Measurements from ENCODE around the gene KDM2B.

Gene KDM2B

DNA sequence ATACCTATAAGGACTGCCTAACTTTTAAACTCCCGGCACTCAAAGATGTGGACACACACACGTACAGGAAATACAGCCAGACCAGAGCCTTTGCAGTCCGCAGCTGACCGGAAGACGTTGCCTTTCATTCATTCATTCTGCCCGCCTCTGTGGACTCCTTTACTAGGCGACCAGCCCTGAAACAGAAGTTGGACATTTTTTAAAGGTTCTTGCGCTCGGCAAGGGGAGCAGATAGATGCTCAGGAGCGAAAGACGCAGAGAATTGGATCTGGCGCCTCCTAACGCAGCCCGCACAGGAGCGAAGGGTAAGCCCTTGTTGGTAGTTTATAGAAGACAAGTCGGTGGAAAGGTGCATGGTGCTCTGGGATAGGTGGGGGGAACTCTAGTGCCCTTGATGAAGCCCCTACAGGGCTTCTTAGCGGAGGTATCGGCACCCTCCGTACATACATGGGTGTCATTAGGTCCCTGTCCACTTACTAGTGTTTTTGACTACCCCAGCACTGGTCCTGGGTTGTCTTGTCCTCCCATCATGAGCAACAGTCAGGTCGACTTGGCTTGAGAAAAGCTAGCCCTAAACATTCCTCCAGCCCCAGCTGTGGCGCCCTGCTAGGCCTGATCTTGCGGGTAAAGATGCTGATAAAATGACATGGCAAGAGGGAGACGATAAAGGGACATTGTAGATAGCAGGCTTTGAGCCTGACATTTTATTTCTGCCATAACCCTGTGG, at the start of gene KDM2B:
Gene KDM2B (minus strand): TSS at position 65 of the 727 bp plus-strand sequence. CDS start 112 bp downstream, outside the sequence.
- no peak for TF ChIP-seq GATA2 (IDR thresholded peaks at IDR 0.05; ENCODE audit: low read depth, low read length)
- TF ChIP-seq GATA3 (IDR thresholded peaks at IDR 0.05; ENCODE audit: low read depth, low read length), result no peak

DNA sequence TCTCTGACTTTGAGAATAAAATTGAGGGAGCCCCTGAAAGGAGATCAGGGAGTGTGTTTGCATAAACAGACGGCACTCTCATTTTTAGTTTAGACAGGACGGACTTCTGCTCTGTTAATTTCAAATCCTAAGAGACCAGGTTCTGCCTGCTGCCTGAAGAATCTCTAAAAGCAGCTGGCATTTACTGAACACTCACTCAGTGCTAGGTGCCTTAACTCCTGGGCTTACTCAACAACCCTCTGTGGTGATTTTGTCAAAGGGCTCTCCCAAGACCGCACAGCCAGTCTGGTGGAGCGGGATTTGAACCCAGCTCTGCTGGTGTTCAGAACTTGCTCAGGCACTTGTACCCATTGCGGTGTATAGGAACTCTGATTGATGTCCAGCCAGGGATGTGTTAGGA, 47.7 kb upstream of the KDM2B start:
- TF ChIP-seq GATA3 (IDR thresholded peaks at IDR 0.05; ENCODE audit: low read depth, low read length) (no peak), GATA2 (IDR thresholded peaks at IDR 0.05; ENCODE audit: low read depth, low read length) (no peak)

DNA sequence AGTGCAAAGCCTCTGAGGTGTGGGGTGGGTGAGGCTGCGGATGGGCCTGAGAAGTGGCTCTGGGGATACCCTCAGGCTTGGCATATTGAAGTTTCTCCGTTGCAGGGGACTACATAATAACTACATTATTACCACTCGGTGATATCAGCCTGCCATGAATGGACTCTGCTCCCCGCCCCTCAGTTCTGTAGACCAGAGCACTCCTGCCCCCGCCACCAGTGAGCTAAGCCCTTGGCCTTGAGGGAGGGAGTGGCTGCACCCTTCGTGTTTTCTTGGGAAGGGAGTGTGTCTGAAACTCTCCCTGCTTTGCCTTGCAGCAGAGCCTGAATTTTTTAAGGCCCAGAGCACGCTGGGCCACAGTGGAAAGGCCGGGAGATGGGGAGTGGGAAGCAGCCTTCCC, 47.2 kb upstream of the KDM2B start:
- TF ChIP-seq GATA3 (IDR thresholded peaks at IDR 0.05; ENCODE audit: low read depth, low read length), result no peak
- no peak for TF ChIP-seq GATA2 (IDR thresholded peaks at IDR 0.05; ENCODE audit: low read depth, low read length)

DNA sequence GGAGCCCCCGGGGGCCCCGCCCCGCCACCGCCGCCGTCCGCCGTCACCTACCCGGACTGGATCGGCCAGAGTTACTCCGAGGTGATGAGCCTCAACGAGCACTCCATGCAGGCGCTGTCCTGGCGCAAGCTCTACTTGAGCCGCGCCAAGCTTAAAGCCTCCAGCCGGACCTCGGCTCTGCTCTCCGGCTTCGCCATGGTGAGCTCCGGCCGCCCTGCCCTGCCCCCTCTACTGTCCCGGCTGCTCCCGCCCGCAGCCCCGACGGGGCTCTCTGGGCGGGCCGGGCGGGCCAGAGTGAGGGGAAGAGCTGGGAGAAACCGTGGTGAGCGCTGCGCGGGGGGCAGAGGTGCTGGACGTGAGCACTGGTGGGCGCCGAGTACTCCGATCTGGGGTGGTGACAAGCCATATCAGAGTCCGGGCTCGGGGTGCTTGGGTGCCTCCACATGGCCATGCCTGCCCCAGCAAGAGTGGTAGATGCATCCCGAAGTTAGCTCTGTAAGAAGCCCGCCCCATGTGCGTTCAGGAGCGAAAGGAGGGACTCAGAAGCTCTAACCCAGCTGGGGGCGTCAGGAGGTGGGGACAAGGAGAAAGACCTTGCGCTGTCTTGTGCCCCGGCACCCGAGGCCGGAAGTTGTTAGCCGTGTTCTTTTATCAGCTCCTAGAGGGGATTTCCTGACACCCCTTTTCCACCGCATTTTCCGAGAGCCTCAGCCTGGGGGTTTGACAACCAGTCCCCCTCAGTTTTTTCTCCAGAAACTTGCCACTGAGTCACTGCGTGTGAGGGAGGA, 46.2 kb upstream of the KDM2B start:
- TF ChIP-seq GATA3 (IDR thresholded peaks at IDR 0.05; ENCODE audit: low read depth, low read length), result no peak
- TF ChIP-seq GATA2 (IDR thresholded peaks at IDR 0.05; ENCODE audit: low read depth, low read length), result 0 out of 2 replicates have a peak, but pooled peaks have one; percentile 10

DNA sequence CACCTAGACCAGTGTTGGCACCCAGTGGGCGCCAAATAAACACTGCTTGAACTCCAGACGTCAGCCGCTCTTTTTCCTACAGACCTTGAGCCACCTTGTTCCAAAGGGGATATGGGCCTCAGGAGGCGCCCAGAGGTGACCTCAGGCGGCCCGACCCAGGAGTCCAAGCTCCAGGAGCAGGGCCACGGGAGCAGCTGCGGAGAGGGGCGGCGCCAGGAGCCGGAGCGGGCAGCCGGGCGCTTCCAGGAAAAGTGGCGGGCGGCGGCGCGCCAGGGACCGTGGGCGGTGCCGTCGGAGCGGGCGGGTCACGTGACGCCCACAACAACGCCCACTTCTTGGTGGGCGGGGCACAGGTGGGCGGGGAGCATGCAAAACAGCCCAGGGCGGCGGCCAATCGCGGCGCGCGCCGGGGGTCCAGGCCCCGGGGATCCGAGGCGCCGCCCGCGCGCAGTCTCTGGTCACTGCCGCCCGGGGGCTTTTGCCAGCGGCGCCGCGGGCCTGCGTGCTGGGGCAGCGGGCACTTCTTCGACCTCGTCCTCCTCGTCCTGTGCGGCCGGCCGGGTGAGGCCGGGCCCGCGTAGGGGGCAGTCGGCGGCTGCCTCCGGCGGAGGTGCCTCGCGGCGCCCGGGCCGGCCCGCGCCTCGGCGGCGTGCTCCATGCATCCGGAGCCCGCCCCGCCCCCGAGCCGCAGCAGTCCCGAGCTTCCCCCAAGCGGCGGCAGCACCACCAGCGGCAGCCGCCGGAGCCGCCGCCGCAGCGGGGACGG, 45.4 kb upstream of the KDM2B start, which contains the start of gene ORAI1:
Gene ORAI1 (plus strand): TSS at position 444 of the 766 bp plus-strand sequence.
- no peak for TF ChIP-seq GATA2 (IDR thresholded peaks at IDR 0.05; ENCODE audit: low read depth, low read length)
- no peak for TF ChIP-seq GATA3 (IDR thresholded peaks at IDR 0.05; ENCODE audit: low read depth, low read length)

DNA sequence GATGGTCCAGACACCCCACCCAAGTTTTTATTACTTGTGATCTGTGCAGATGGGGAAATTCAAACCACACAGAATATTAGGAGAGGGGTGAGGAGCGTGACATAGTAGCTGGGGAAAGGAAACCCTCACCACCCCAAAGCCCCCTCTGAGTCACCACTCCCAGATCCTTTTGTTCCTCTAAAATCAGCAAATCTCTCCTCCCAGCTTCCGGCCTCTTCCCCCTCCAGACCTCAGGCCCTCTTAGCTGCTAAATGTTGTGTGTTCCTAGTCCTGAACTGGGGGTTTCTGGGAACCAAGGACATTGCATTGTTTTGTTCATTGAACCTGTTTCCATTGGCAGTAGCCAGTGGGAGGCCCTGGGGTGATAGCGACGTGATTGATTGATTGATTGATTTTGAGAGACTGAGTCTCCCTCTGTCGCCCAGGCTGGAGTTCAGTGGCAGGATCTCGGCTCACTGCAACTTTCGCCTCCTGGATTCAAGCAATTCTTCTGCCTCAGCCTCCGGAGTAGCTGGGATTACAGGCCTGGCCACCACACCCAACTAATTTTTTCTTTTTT, 39.6 kb upstream of the KDM2B start:
- no peak for TF ChIP-seq GATA3 (IDR thresholded peaks at IDR 0.05; ENCODE audit: low read depth, low read length)
- no peak for TF ChIP-seq GATA2 (IDR thresholded peaks at IDR 0.05; ENCODE audit: low read depth, low read length)

DNA sequence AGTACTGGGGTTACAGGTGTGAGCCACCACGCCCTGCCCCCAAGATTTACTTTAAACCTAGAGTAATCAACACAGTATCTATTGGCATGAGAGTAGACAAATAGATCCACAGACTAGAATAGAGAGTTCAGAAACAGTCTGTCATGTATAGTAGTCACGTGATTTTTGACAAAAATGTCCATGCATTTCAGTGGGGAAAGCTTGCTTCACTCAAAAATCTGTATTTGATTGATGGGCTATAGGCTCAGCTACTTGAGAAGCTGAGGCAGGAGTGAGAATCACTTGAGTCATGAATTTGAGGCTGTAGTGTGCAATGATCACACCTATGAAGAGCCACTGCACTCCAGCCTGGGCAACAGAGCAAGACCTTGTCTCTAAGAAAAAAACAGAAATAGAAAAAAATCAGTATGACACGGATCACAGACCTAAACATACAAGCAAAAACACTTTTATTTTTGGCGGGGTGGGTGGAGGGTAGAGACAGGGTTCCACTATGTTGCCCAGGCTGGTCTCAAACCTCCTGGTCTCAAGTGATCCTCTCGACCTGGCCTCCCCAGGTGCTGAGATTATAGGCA, 37.9 kb upstream of the KDM2B start:
- TF ChIP-seq GATA3 (IDR thresholded peaks at IDR 0.05; ENCODE audit: low read depth, low read length), result no peak
- TF ChIP-seq GATA2 (IDR thresholded peaks at IDR 0.05; ENCODE audit: low read depth, low read length), result no peak

DNA sequence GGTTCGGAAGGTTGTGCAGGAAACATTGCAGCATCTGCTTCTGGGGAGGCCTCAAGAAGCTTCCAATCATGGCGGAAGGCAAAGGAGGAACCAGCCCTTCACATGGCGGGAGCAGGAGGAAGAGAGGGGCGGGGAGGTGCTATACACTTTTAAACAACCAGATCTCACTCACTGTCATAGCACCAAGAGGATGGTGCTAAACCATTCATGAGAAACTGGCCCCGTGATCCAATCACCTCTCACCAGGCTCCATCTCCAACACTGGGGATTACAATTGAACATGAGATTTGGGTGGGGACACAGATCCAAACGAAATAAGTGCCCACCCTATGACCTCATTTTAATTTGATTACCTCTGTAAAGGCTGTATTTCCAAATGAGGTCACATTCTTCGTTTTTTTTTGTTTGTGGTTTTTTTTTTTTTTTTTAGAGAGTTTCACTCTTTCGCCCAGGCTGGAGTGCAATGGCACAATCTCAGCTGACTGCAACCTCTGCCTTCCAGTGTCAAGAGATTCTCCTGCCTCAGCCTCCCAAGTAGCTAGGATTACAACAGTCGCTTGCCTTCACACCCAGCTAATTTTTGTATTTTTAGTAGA, 34.1 kb upstream of the KDM2B start:
- no peak for TF ChIP-seq GATA2 (IDR thresholded peaks at IDR 0.05; ENCODE audit: low read depth, low read length)
- no peak for TF ChIP-seq GATA3 (IDR thresholded peaks at IDR 0.05; ENCODE audit: low read depth, low read length)

DNA sequence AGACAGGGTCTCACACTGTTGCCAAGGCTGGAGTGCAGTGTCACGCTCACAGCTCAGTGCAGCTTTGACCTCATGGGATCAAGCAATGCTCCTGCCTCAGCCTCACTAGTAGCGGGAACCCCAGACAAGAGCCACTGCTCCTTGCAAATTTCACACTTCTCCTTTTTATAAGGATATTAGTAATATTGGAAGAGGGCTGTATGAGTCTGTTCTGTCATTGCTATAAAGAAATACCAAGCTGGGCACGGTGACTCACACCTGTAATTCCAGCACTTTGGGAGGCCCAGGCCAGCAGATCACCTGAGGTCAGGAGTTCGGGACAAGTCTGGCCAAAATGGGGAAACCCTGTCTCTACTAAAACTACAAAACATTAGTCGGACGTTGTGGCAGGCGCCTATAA, 32.6 kb upstream of the KDM2B start:
- TF ChIP-seq GATA3 (IDR thresholded peaks at IDR 0.05; ENCODE audit: low read depth, low read length), result no peak
- no peak for TF ChIP-seq GATA2 (IDR thresholded peaks at IDR 0.05; ENCODE audit: low read depth, low read length)

DNA sequence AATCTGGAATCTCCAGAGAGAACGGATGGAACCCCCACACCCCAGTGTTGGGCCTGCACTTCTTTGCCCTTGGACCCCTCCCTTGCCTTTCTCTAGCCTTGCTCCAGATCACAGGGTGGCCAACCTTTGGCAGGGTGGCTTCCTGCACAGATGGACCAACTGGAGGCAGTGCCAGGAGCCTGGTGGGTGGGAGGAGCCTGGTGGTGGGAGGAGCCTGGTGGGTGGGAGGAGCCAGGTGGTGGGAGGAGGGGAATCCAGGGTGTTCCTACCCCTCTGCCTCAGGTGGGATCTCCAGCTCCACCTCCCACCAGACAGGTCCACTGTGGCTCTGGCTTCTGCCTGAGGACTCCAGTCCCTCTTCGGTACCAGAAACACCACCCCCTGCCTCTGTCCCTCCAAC, 30.5 kb upstream of the KDM2B start:
- TF ChIP-seq GATA3 (IDR thresholded peaks at IDR 0.05; ENCODE audit: low read depth, low read length) (no peak), GATA2 (IDR thresholded peaks at IDR 0.05; ENCODE audit: low read depth, low read length) (no peak)

DNA sequence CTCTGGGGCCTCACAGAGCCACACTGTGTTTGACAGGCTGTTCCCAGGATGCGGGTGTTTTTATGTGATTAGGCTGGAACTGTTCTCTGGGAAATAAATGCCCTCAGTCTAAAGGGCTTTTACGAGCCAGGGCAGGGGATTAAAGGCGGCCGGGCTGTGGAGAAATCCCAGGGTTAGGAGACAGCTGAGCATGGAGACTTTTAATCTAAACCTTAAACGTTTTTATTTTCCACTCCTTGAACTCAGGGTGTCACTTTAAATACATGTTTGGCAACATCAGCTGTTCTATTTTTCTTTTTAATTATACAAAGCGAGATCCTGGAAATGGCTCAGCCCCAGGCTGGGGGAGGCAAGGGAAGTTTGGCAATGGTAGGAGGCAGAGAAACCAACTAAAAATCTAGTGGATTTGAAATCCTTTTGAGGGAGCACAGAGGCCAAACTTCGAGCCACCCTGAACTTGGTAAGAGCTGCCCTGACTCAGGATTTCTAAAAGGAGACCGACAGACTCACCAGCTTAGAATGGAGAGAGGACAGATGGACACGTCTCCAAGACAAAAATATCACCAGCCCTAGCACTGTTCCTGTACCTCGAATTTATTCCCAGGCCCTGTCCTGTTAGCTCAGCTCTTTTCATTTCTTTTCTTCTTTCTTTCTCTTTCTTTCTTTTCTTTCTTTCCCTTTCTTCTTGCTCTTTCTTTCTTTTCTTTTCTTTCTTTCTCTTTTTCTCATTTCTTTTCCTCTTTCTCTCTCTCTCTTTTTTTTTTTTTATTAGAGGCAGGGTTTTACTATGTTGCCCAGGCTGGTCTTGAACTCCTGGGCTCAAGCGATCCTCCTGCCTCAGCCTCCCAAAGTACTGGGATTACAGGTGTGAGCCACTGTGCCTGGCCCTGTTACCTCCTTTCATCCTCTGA, 29.7 kb upstream of the KDM2B start:
- no peak for TF ChIP-seq GATA2 (IDR thresholded peaks at IDR 0.05; ENCODE audit: low read depth, low read length)
- no peak for TF ChIP-seq GATA3 (IDR thresholded peaks at IDR 0.05; ENCODE audit: low read depth, low read length)

DNA sequence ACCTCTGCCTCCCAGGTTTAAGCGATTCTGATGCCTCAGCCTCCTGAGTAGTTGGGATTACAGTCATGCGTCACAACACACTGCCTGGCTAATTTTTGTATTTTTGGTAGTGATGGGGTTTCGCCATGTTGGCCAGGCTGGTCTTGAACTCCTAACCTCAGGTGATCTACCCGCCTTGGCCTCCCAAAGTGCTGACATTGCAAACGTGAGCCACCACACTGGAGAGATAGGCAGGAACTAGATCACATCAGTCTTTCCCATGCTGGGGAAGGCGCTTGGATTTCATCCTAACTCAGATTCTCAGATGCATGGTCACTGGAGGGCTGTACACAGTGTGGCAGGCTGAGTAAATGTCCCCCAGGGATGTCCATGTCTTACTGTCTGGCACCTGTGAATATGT, 27.5 kb upstream of the KDM2B start:
- TF ChIP-seq GATA3 (IDR thresholded peaks at IDR 0.05; ENCODE audit: low read depth, low read length) (no peak), GATA2 (IDR thresholded peaks at IDR 0.05; ENCODE audit: low read depth, low read length) (no peak)

All from SH-SY5Y (cell line).